Liver (tissue), 9 donors: ENCODE measurements around the gene UBALD1. TPM values are rescaled to one million over a fixed set of nuclear protein-coding genes. Genes with fewer than 3 reads are reported as not detected.

Source experiments
- DNase-seq: peaks from one replicate; pipeline ENCODE4 v3.0.0-alpha.2; 2017; ENCODE audit warnings: low spot score
- H3K27ac ChIP-seq, 2 donors: one replicate each; pipeline ENCODE4 v1.7.0; 2013; ENCODE audit warnings: inconsistent platforms in 2 of 2, low read length in 2 of 2, control low read depth in 1 of 2, low read depth in 1 of 2, mild to moderate bottlenecking in 1 of 2
- H3K27me3 ChIP-seq, 4 donors: one replicate each; pipeline versions ENCODE4 v1.6.1 to v1.7.0; 2013; ENCODE audit warnings: low read length in 3 of 4, inconsistent platforms in 1 of 4, mild to moderate bottlenecking in 1 of 4, moderate library complexity in 1 of 4; ENCODE audit not compliant: control insufficient read depth in 4 of 4, insufficient read depth in 4 of 4
- H3K36me3 ChIP-seq, 4 donors: one replicate each; pipeline versions ENCODE4 v1.6.1 to v1.7.0; 2013; ENCODE audit warnings: low read length in 3 of 4, mild to moderate bottlenecking in 3 of 4, low read depth in 1 of 4, moderate library complexity in 1 of 4; ENCODE audit not compliant: control insufficient read depth in 4 of 4, insufficient read depth in 3 of 4
- H3K4me1 ChIP-seq, 4 donors: one replicate each; pipeline versions ENCODE4 v1.6.1 to v1.7.0; 2013; ENCODE audit warnings: low read length in 3 of 4, mild to moderate bottlenecking in 3 of 4, moderate library complexity in 1 of 4; ENCODE audit not compliant: control insufficient read depth in 4 of 4, insufficient read depth in 4 of 4
- H3K4me3 ChIP-seq, 3 donors: one replicate each; pipeline versions ENCODE4 v1.6.1 to v1.7.0; 2013; ENCODE audit warnings: low read length in 3 of 3, control low read depth in 1 of 3, low read depth in 1 of 3, mild to moderate bottlenecking in 1 of 3
- H3K9ac ChIP-seq, 2 donors: one replicate each; pipeline ENCODE4 v1.7.0; 2013; ENCODE audit warnings: low read length in 2 of 2, mild to moderate bottlenecking in 2 of 2, moderate library complexity in 2 of 2, control low read depth in 1 of 2, low read depth in 1 of 2
- H3K9me3 ChIP-seq, 4 donors: one replicate each; pipeline versions ENCODE4 v1.6.1 to v1.7.0; 2013; ENCODE audit warnings: low read length in 3 of 4; ENCODE audit not compliant: control insufficient read depth in 4 of 4
- ATF3 ChIP-seq: IDR thresholded peaks from 2 replicates; pipeline ENCODE4 v1.6.1; 2016; ENCODE audit warnings: antibody characterized with exemption
- CTCF ChIP-seq: fragments of 150-350 bp; IDR thresholded peaks from 2 replicates; pipeline ENCODE4 v1.5.1; 2017; ENCODE audit warnings: improper control_type of control experiment, low read depth, low read length; ENCODE audit not compliant: missing input control
- EGR1 ChIP-seq, 2 donors: IDR thresholded peaks; 2 replicates each; pipeline ENCODE4 v1.6.1; 2016 to 2018; ENCODE audit warnings: antibody characterized with exemption in 2 of 2, low read depth in 2 of 2
- FOXA1 ChIP-seq: IDR thresholded peaks from 2 replicates; pipeline ENCODE4 v1.6.1; 2016; ENCODE audit warnings: antibody characterized with exemption
- FOXA2 ChIP-seq: IDR thresholded peaks from 2 replicates; pipeline ENCODE4 v1.6.1; 2016; ENCODE audit warnings: antibody characterized with exemption
- GABPA ChIP-seq, 2 donors: IDR thresholded peaks in 1 of 2; conservative IDR thresholded peaks in 1 of 2; 2 replicates each; pipeline ENCODE4 v1.6.1; 2016; ENCODE audit warnings: antibody characterized with exemption in 2 of 2, mild to moderate bottlenecking in 1 of 2, moderate library complexity in 1 of 2
- HNF4A ChIP-seq, 2 donors: conservative IDR thresholded peaks; 2 replicates each; pipeline ENCODE4 v1.6.1; 2016; ENCODE audit warnings: antibody characterized with exemption in 2 of 2, mild to moderate bottlenecking in 2 of 2
- HNF4G ChIP-seq: IDR thresholded peaks from 2 replicates; pipeline ENCODE4 v1.6.1; 2016; ENCODE audit warnings: antibody characterized with exemption
- JUND ChIP-seq, 2 donors: IDR thresholded peaks; 2 replicates each; pipeline ENCODE4 v1.6.1; 2016; ENCODE audit warnings: antibody characterized with exemption in 2 of 2
- MAX ChIP-seq: IDR thresholded peaks from 2 replicates; pipeline ENCODE4 v1.6.1; 2016; ENCODE audit warnings: antibody characterized with exemption
- NR2F2 ChIP-seq: IDR thresholded peaks from 2 replicates; pipeline ENCODE4 v1.6.1; 2016; ENCODE audit warnings: antibody characterized with exemption
- RAD21 ChIP-seq, 2 donors: IDR thresholded peaks; 2 replicates each; pipeline ENCODE4 v1.6.1; 2016; ENCODE audit warnings: antibody characterized with exemption in 2 of 2, mild to moderate bottlenecking in 2 of 2
- REST ChIP-seq: IDR thresholded peaks from 2 replicates; pipeline ENCODE4 v1.6.1; 2016; ENCODE audit warnings: antibody characterized with exemption, mild to moderate bottlenecking
- RXRA ChIP-seq, 2 donors: IDR thresholded peaks; 2 replicates each; pipeline ENCODE4 v1.6.1; 2017 to 2018; ENCODE audit warnings: antibody characterized with exemption in 2 of 2, mild to moderate bottlenecking in 1 of 2
- SP1 ChIP-seq: IDR thresholded peaks from 2 replicates; pipeline ENCODE4 v1.6.1; 2018; ENCODE audit warnings: antibody characterized with exemption, mild to moderate bottlenecking
- TAF1 ChIP-seq: conservative IDR thresholded peaks from 2 replicates; pipeline ENCODE4 v1.6.1; 2016; ENCODE audit warnings: antibody characterized with exemption, mild to moderate bottlenecking
- YY1 ChIP-seq: IDR thresholded peaks from 2 replicates; pipeline ENCODE4 v1.6.1; 2016; ENCODE audit warnings: antibody characterized with exemption, mild to moderate bottlenecking
- ZBTB33 ChIP-seq: IDR thresholded peaks from 2 replicates; pipeline ENCODE4 v1.6.1; 2016; ENCODE audit warnings: antibody characterized with exemption
- WGBS: extraction: QIAGEN DNeasy Blood & Tissue Kit; methylation state at CpG from one replicate; pipeline ENCODE4 v1.1.7; 2013; 5-methylcytosine and 5-hydroxymethylcytosine counted together
- polyA plus RNA-seq, 2 donors: library from polyadenylated mRNA; stranded (reverse) in 1 of 2; unstranded in 1 of 2; fragments of 200-250 nt in 1 of 2; fragments of >200 nt in 1 of 2; fragmentation: Nextera tagmentation in 1 of 2; extraction: Ambion mirVana in 1 of 2; gene quantifications; one replicate each; pipeline versions ENCODE4 v1.2.1 to v1.2.3, GENCODE V29; 2013 to 2015
- total RNA-seq, 2 donors: library from RNA; depleted of rRNA; stranded (reverse); fragments of >200 nt; gene quantifications; one replicate each; pipeline ENCODE4 v1.2.3, GENCODE V29; 2014
- donor health status: healthy.
- donor health status: healthy.
- donor health status: healthy.
- donor health status: healthy.
- donor health status: healthy.

Gene UBALD1
- total and polyA plus RNA-seq, 4 donors, result 4.5 to 22.4 (median 7.5) TPM

- Histone ChIP-seq H3K4me1 (peaks cover 18 to 59% (median 40%) of the 10 kb centered on the region in 4 donors), H3K9me3 (no peaks in the 10 kb centered on the region), H3K36me3 (peaks cover 0 to 15% (median 10%) of the 10 kb centered on the region in 4 donors), H3K27ac (peak overlapping the region; percentile 95 to 96), H3K9ac (peak overlapping the region; percentile 44 to 74), H3K4me3 (no peak overlapping the region), H3K27me3 (no peaks in the 10 kb centered on the region)
- DNase-seq, result peak; percentile 54
- 20% methylated on average over 25 of the region's 25 CpGs for WGBS
- TF ChIP-seq NR2F2 (no peak), REST (peak; percentile 34), FOXA2 (no peak), YY1 (peak; percentile 89), CTCF (no peak), FOXA1 (no peak), GABPA (IDR thresholded peaks at IDR 0.05 in 1 of 2, conservative IDR thresholded peaks at IDR 0.05 in 1 of 2) (peak in 1 of 2 donors; percentile 60), SP1 (peak; percentile 91), RAD21 (IDR thresholded peaks at IDR 0.05) (peak in 1 of 2 donors; percentile 44), EGR1 (IDR thresholded peaks at IDR 0.05; ENCODE audit: low read depth in 2 of 2) (peak in 1 of 2 donors; percentile 80), RXRA (IDR thresholded peaks at IDR 0.05) (peak; percentile 94 to 95), HNF4A (conservative IDR thresholded peaks at IDR 0.05) (peak; percentile 69 to 89), HNF4G (peak; percentile 69), MAX (peak; percentile 96), TAF1 (no peak), ATF3 (no peak), ZBTB33 (no peak), JUND (IDR thresholded peaks at IDR 0.05) (peak in 1 of 2 donors; percentile 35)
These were observed 49.2 kb upstream of the UBALD1 start for GRCh38 chr16:4663777-4664465.
